ENCODE results near the gene PTPRG.

DNA sequence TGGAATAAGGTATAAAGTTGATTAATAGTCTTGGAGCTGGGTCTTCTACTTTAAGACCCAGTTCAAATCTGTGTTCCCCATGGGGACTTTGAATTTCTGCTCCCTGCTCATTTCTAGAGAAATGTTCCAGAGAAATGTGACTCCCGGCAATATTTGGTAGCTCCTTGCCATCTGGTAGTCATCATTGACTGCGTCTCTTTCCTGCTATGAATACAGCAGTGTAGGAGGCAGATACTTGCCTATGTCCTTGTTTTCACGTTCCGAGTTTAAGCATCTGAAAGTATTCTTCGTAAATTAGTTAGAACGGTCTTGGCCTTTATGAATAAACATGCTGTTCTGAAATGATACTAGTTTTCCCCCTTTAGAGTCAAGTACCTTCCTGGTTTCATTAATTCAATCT, 352.9 kb downstream of the PTPRG start:
- TF ChIP-seq CTCF (IDR thresholded peaks at IDR 0.05) (no peak), POLR2A (IDR thresholded peaks at IDR 0.05) (no peak)
